Measurements from ENCODE around the gene PKP4.

Gene PKP4

GRCh38 chr2:158713523-158714138, 256.9 kb downstream of the PKP4 start:
- Mint-ChIP-seq H3K27me3 (peaks cover 20% of the 10 kb centered on the region), H3K4me3 (no peak overlapping the region), H3K4me1 (ENCODE audit: low read depth) (no peaks in the 10 kb centered on the region), H3K36me3 (ENCODE audit: low read depth) (no peaks in the 10 kb centered on the region), H3K27ac (no peak overlapping the region), H3K9me3 (peaks cover 10% of the 10 kb centered on the region)
- DNase-seq = no peak

- Mint-ChIP-seq H3K4me3 (no peak overlapping the region), H3K36me3 (ENCODE audit: low read depth) (no peaks in the 10 kb centered on the region), H3K9me3 (peaks cover 10% of the 10 kb centered on the region)
These were observed 257.7 kb downstream of the PKP4 start for GRCh38 chr2:158714420-158714819.

GRCh38 chr2:158715357-158715756, 258.6 kb downstream of the PKP4 start:
- no peak overlapping the region for H3K4me3 Mint-ChIP-seq
- no peaks in the 10 kb centered on the region for H3K4me1 Mint-ChIP-seq (ENCODE audit: low read depth)
- H3K27ac Mint-ChIP-seq = no peak overlapping the region
- peaks cover 22% of the 10 kb centered on the region for H3K27me3 Mint-ChIP-seq
- no peaks in the 10 kb centered on the region for H3K36me3 Mint-ChIP-seq (ENCODE audit: low read depth)
- DNase-seq = no peak
- peaks cover 10% of the 10 kb centered on the region for H3K9me3 Mint-ChIP-seq

More at GRCh38 chr2:158714420-158714819, 257.7 kb downstream of the PKP4 start:
- DNase-seq = no peak
- H3K27me3 Mint-ChIP-seq = peaks cover 20% of the 10 kb centered on the region
- no peak overlapping the region for H3K27ac Mint-ChIP-seq
- H3K4me1 Mint-ChIP-seq (ENCODE audit: low read depth) = no peaks in the 10 kb centered on the region

- DNase-seq = no peak
- peaks cover 22% of the 10 kb centered on the region for H3K27me3 Mint-ChIP-seq
- H3K9me3 Mint-ChIP-seq = peaks cover 10% of the 10 kb centered on the region
- H3K4me3 Mint-ChIP-seq = no peak overlapping the region
- no peaks in the 10 kb centered on the region for H3K4me1 Mint-ChIP-seq (ENCODE audit: low read depth)
- H3K27ac Mint-ChIP-seq = no peak overlapping the region
- H3K36me3 Mint-ChIP-seq (ENCODE audit: low read depth) = no peaks in the 10 kb centered on the region
These were observed 259.5 kb downstream of the PKP4 start for GRCh38 chr2:158716121-158716791.

GRCh38 chr2:158716921-158717320, 260.2 kb downstream of the PKP4 start:
- H3K4me1 Mint-ChIP-seq (ENCODE audit: low read depth) = no peaks in the 10 kb centered on the region
- H3K4me3 Mint-ChIP-seq = no peak overlapping the region
- no peaks in the 10 kb centered on the region for H3K36me3 Mint-ChIP-seq (ENCODE audit: low read depth)

GRCh38 chr2:158717366-158718195, 260.8 kb downstream of the PKP4 start:
- peaks cover 10% of the 10 kb centered on the region for H3K9me3 Mint-ChIP-seq
- H3K4me3 Mint-ChIP-seq = no peak overlapping the region
- H3K27ac Mint-ChIP-seq = no peak overlapping the region
- H3K36me3 Mint-ChIP-seq (ENCODE audit: low read depth) = no peaks in the 10 kb centered on the region
- DNase-seq = no peak
- no peaks in the 10 kb centered on the region for H3K4me1 Mint-ChIP-seq (ENCODE audit: low read depth)
- peaks cover 22% of the 10 kb centered on the region for H3K27me3 Mint-ChIP-seq

More at GRCh38 chr2:158716921-158717320, 260.2 kb downstream of the PKP4 start:
- no peak for DNase-seq
- Mint-ChIP-seq H3K27ac (no peak overlapping the region), H3K9me3 (peaks cover 10% of the 10 kb centered on the region), H3K27me3 (peaks cover 22% of the 10 kb centered on the region)

GRCh38 chr2:158718196-158718585, 261.4 kb downstream of the PKP4 start:
- Mint-ChIP-seq H3K4me1 (ENCODE audit: low read depth) (no peaks in the 10 kb centered on the region), H3K9me3 (peaks cover 9% of the 10 kb centered on the region), H3K27ac (no peak overlapping the region), H3K36me3 (ENCODE audit: low read depth) (no peaks in the 10 kb centered on the region), H3K4me3 (no peak overlapping the region), H3K27me3 (peaks cover 22% of the 10 kb centered on the region)
- DNase-seq = no peak

GRCh38 chr2:158718851-158719250, 262.1 kb downstream of the PKP4 start:
- Mint-ChIP-seq H3K27ac (no peak overlapping the region), H3K36me3 (ENCODE audit: low read depth) (no peaks in the 10 kb centered on the region), H3K4me3 (no peak overlapping the region), H3K27me3 (peaks cover 22% of the 10 kb centered on the region), H3K4me1 (ENCODE audit: low read depth) (no peaks in the 10 kb centered on the region), H3K9me3 (peaks cover 3% of the 10 kb centered on the region)
- DNase-seq = no peak

GRCh38 chr2:158719403-158719802, 262.7 kb downstream of the PKP4 start:
- H3K27ac Mint-ChIP-seq = no peak overlapping the region
- no peaks in the 10 kb centered on the region for H3K36me3 Mint-ChIP-seq (ENCODE audit: low read depth)
- H3K9me3 Mint-ChIP-seq = no peaks in the 10 kb centered on the region
- no peak for DNase-seq
- H3K27me3 Mint-ChIP-seq = peaks cover 22% of the 10 kb centered on the region
- H3K4me1 Mint-ChIP-seq (ENCODE audit: low read depth) = no peaks in the 10 kb centered on the region
- no peak overlapping the region for H3K4me3 Mint-ChIP-seq

- Mint-ChIP-seq H3K27ac (no peak overlapping the region), H3K9me3 (no peaks in the 10 kb centered on the region), H3K4me3 (no peak overlapping the region), H3K27me3 (peaks cover 5% of the 10 kb centered on the region), H3K36me3 (ENCODE audit: low read depth) (no peaks in the 10 kb centered on the region), H3K4me1 (ENCODE audit: low read depth) (no peaks in the 10 kb centered on the region)
- no peak for DNase-seq
These were observed 265.7 kb downstream of the PKP4 start for GRCh38 chr2:158722266-158723105.

- peaks cover 2% of the 10 kb centered on the region for H3K27me3 Mint-ChIP-seq
These were observed 266.6 kb downstream of the PKP4 start for GRCh38 chr2:158723181-158723838.

GRCh38 chr2:158723921-158724802, 267.4 kb downstream of the PKP4 start:
- H3K4me1 Mint-ChIP-seq (ENCODE audit: low read depth) = no peaks in the 10 kb centered on the region
- no peak overlapping the region for H3K4me3 Mint-ChIP-seq
- H3K27me3 Mint-ChIP-seq = peaks cover 2% of the 10 kb centered on the region
- H3K36me3 Mint-ChIP-seq (ENCODE audit: low read depth) = no peaks in the 10 kb centered on the region
- H3K27ac Mint-ChIP-seq = no peak overlapping the region
- no peak for DNase-seq
- no peaks in the 10 kb centered on the region for H3K9me3 Mint-ChIP-seq

More at GRCh38 chr2:158723181-158723838, 266.6 kb downstream of the PKP4 start:
- H3K36me3 Mint-ChIP-seq (ENCODE audit: low read depth) = no peaks in the 10 kb centered on the region
- H3K27ac Mint-ChIP-seq = no peak overlapping the region
- no peak overlapping the region for H3K4me3 Mint-ChIP-seq
- no peak for DNase-seq
- H3K4me1 Mint-ChIP-seq (ENCODE audit: low read depth) = no peaks in the 10 kb centered on the region
- H3K9me3 Mint-ChIP-seq = no peaks in the 10 kb centered on the region

GRCh38 chr2:158724803-158725381, 268.1 kb downstream of the PKP4 start:
- Mint-ChIP-seq H3K27me3 (no peaks in the 10 kb centered on the region), H3K9me3 (no peaks in the 10 kb centered on the region), H3K27ac (no peak overlapping the region), H3K4me1 (ENCODE audit: low read depth) (no peaks in the 10 kb centered on the region), H3K4me3 (no peak overlapping the region), H3K36me3 (ENCODE audit: low read depth) (no peaks in the 10 kb centered on the region)
- no peak for DNase-seq

Data from activated T-cell treated with anti-CD3 and anti-CD28 coated beads, Interleukin-2, amount 50 U/mL, for 24 hours (primary cell).